Stimulated activated CD4-positive, alpha-beta T cell treated with anti-CD3 and anti-CD28 coated beads, Interleukin-2, amount 100 ng/mL, for 48 hours (primary cell): ENCODE data around the gene HTRA3.

Experiments
- DNase-seq, 2 donors: peaks; one replicate each; pipeline ENCODE4 v3.0.0-alpha.2; 2020

The HTRA3 gene

DNA sequence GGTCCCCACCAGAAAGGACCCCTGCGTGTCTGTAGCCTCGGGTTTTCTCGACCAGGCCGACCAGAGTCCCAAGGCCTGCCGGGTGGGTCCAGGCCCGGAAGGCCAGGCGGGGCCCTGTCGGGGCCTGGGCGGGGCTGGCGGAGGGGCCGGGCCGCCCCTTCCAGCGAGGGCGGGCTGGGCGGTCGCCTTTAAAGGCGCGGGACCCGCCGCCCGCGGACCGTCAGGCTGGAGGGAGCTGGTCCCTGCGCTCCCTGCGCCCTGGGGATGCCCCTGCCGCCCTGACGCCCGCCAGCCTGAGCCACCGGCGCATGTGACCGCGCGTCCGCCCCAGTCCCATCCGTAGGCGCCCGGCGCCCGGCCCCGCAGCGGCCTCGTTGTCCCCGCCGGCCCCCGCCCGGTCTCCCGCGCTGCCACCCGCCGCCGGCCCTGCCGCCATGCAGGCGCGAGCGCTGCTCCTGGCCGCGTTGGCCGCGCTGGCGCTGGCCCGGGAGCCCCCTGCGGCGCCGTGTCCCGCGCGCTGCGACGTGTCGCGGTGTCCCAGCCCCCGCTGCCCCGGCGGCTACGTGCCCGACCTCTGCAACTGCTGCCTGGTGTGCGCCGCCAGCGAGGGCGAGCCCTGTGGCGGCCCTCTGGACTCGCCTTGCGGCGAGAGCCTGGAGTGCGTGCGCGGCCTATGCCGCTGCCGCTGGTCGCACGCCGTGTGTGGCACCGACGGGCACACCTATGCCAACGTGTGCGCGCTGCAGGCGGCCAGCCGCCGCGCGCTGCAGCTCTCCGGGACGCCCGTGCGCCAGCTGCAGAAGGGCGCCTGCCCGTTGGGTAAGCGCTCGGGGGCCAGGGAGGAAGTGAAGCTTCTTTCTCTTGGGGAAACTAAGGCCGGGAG is at the start of gene HTRA3:
TSS of gene HTRA3 (plus strand) at position 220 of the 883 bp plus-strand sequence. CDS start at position 435, 215 bp downstream.
- no peak for DNase-seq

DNA sequence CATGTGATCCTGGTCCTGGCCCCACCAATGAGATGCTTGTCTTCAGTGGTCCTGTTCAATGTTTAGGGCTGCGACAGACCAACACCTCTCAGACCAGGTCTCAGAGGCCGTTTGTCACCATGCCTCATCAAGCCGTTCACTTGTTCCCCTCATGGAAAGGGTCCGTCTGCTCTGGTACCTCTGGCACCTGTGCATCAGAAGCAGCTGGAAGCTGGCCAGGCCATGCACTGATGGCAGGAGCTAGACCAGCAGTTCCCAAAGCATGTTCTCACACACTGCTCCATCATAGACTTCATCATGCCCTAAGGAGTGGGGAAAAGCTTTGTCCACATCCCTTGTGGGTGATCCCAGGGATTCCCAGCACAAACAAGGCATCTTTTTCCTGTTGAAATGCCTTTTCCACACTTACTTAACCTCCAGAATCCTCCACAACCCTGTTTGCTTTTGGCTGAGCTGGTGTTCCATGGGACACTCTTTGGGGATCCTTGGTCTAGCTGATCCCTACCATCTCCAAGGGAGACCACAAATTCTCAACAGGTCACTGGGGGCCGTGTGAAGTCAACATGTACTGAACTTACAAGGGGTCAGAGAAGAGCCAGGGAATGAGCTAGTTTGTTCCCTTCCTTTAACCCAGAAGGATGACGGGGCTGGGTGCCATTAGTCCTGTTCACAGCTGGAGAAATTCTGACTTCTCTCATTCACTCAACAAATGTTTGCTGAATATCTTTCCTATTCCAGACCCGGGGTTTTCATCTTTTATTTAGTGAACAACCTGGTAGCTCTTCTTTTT is 48.7 kb upstream of the HTRA3 start:
- no peak for DNase-seq

DNA sequence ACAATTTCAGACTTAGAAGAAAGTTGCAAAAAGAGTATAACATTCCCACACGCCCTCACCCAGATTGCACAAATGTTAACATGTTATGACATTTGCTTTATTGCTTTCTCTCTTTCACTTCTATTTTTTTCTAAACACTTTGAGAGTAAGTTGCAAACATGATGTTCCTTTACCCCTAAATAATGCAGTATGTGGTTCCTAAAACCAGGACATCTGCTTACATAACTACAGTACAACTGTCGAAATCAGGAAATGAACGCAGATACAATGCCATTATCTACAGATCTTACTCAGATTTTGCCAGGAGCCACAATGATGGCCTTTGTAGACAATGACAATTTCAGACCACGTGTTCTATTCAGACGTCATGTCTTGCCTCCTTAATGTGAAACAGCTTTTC is 48.1 kb upstream of the HTRA3 start:
- DNase-seq = no peak

DNA sequence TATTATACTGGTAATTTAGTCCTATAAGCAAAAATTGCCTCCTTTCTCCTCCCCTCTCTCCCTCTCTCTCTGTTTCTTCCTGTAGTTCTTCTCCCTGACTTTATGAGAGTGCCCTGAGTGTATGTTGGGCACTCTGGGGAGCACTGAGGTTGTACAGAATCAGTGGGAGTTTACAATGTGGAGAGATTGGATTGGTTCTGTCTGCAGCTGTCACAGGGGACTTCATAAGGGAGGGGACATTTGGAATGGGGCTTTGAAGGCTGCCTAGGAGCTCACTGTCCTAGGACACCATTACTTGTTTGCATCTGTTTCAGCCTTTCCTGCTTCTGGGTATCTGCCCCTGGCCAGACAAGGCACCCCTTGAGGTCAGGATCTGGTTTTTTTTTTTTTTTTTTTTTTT is 47.6 kb upstream of the HTRA3 start:
- no peak for DNase-seq

DNA sequence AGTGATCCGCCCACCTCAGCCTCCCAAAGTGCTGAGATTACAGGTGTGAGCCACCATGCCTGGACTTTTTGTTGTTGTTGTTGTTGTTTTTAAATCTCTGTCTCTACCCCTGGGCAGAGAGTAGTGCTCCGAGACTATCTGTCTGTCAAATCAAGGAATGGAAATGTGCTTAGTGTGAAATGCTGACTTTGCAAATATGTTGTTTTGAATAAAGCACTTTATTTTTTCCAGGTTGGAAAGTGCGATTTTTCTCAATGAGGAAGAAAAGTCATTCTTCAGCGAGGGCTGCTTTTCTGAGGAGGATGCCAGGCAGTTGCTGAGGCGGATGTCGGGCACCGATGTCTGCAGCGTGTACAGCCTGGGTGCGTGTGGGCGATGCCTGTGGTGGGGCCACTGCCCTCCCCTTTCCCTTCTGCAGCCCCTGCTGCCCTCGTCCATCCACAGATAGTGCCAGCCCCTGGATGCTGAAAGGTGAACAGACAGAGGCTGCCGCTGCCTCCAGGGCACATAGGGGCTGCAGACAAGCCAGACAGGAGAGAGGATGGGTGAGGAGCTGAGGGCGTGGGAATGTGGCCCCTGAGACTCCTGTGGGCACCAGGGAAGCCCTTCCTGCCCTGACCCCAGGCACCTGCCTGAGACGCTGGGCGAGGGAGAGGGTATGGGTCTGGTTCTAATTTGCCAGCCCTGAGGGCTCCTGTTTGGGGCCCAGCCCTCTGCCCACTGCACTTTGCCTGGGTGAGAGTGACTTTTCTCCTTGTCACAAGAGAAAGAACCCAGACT is 46.8 kb upstream of the HTRA3 start:
- no peak for DNase-seq

DNA sequence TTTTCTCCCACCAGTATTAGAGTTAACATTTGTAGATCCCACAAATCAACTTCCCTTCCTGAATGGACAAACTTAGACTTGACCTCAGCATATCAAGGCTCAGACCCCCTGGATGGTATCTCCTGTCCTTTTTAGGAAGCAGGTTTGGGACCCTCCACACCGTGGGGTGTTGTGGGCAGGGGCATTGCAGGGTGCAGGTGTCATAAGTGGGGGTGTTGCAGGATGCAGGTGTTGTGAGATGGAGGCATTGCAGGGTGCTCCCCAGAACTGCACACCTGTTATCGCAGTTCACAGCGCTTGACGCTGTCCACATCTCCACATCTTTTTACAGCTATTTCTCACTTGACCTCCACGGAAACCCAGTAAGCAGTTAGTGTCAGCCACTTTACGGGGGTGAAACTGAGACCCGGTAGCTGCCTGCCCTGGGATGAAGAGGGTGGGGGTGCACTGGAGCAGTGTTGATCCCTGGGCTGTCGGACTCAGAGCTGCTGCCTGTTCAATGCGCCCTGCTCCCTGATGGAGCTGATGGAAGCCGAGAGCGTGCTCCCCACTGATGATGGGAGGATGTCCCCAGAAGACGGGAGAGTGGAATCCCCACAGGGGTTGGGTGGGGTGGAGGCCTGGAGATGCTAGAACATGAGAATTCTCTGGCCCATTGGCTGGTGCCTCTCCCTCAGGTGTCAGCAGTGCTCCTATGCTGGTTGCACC is 45.1 kb upstream of the HTRA3 start:
- no peak for DNase-seq

DNA sequence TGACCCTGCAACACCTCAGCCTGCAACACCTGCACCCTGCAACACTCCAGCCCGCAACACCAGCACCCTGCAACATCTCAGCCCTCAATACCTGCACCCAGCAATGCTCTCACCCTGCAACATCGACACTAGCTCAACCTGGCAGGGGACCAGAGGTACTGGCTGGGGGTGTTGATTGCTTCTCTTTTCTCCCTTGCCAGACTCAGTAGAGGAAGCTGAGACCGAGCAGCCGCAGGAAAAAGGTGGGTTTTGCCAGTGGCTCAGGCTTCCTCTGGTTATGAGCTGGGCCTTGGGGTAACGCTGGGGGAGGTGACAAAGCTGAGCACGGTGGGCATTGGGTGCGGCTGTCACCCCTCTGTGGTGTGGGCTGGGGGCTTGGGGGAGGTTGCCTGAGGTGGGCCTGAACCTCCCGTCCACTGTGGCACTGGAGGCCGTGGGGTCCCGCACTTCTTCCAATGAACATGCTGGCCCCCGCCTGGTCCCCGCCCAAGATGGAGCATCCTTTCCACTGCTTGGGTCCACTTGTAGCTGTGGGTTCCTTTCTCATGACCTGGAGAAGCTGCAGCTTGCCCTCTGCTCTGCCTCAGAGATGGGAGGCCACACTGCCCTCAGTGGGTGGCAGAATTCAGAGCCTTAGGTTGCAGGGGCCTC is 44.5 kb upstream of the HTRA3 start:
- DNase-seq = no peak

DNA sequence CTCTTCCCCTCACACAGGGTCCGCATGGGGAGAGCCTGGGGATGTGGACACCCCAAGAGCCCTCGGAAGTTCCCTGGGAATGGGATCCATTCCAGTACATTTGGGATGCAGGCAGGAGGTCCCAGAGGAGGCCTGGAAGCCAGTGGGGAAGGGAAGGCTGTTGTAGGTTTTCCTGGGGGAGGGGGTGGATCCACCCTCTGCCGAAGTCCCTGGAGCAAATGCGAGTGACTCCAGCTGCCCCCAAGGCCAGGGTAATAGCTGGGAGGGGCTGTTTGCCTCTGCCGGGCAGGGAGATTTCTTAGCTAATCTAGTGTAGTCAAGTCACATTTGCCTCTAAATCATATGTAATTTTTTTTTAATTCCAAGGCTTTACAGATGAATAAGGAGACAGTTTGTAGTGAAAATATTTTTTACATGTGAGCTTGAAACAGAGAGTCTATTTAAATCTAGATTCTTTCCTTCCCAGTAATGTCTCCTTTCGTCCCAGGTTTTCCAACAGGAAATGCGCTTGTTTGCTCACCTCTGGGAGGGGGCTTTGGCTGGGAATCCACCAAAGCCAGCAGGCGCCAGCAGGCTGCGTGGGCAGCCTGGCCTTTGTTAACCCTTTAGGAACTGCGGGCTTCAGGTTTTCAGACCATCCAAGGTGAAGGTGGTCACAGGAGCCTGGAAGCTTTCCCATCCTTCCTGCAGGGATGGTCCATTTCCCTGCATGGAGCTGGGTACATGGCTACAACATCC is 43.7 kb upstream of the HTRA3 start:
- DNase-seq = no peak

DNA sequence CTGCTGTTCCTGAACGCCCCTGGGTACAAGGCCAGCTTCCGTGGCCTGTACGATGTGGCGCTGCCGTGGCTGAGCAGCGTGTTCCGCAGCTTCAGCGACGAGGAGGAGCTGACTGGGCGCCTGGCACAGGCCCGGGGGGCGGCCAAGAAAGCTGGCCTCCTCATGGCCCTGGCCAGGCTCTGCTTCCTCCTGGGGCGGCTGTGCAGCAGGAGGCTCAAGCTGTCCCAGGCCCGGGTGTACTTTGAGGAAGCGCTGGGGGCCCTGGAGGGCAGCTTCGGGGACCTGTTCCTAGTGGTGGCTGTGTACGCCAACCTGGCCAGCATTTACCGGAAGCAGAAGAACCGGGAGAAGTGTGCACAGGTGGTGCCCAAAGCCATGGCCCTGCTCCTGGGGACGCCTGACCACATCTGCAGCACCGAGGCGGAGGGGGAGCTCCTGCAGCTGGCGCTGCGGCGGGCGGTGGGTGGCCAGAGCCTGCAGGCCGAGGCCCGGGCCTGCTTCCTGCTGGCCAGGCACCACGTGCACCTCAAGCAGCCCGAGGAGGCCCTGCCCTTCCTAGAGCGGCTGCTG is 42.3 kb upstream of the HTRA3 start:
- no peak for DNase-seq

DNA sequence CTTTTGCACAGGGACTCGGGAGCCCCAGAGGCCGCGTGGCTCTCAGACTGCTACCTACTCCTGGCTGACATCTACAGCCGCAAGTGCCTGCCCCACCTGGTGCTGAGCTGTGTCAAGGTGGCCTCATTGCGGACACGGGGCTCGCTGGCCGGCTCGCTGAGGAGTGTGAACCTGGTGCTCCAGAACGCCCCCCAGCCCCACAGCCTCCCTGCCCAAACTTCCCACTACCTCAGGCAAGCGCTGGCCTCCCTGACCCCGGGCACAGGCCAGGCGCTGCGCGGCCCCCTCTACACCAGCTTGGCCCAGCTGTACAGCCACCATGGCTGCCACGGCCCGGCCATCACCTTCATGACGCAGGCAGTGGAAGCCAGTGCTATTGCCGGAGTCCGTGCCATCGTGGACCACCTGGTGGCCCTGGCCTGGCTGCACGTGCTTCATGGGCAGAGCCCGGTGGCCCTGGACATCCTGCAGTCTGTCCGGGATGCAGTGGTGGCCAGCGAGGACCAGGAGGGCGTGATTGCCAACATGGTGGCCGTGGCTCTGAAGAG is 41.7 kb upstream of the HTRA3 start:
- DNase-seq = no peak

DNA sequence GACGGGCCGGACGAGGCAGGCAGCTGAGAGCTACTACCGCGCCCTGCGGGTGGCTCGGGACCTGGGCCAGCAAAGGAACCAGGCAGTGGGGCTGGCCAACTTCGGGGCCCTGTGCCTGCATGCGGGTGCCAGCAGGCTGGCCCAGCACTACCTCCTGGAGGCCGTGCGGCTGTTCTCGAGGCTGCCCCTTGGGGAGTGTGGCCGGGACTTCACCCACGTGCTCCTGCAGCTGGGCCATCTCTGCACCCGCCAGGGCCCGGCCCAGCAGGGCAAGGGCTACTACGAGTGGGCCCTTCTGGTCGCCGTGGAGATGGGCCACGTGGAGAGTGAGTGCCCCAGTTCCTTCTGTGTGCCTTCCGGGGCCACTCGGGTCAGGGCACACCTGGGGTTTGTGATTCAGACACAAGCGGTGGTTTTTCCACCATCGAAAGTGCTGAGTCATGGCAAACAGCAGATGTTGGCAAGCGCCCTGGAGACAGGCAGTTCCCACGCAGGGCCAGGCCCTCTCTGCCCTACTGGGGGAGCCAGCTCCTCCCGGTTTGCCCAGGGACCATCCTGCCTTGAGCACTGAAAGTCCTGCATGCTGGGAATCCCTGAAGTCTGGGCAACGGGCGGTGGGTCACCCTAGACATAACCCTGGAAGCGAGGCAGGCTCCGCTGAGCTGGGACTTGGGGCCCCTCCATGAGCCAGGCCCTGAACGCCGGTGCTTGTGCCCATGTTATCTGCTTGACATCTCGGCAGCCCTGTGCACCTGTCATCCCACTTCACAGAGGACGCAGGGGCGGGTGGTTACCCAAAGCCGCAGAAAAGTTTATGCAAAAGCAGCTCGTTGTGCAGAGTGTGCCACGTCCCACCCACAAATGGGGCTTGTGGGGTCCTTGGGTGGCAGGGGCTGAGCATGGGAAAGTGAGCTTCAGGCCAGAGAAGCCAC is 41.0 kb upstream of the HTRA3 start:
- peak; percentile 66 to 70 for DNase-seq

DNA sequence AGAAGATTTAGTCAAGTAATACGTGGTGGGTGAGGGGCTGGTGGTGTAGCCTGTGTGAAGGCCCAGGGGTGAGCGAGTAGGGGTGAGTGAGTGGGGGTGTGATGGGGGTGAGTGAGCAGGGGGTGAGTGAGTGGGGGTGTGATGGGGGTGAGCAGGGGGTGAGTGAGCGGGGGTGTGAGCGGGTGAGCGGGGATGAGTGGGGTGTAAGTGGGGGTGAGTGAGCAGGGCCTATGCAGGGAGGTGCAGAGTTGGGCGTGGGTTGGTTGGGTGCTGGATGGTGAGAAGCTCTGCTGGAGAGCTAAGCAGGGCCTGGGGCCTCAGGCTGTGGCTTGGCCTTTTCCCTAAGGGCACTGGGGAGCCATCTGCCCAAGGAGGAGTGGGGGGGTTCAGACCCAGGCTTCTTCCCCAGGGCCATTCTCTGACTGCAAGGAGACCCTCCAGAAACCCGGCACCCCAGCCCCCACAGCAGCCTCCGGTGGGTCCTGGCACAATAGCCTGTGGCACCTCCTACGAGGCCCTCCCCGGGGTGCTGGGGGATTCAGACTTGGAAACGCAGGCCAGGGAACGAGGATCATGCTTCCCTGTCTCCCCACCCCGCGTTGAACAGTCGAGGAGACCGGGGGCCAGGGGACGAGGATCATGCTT is 40.1 kb upstream of the HTRA3 start:
- DNase-seq = peak in 1 of 2 donors; percentile 8

DNA sequence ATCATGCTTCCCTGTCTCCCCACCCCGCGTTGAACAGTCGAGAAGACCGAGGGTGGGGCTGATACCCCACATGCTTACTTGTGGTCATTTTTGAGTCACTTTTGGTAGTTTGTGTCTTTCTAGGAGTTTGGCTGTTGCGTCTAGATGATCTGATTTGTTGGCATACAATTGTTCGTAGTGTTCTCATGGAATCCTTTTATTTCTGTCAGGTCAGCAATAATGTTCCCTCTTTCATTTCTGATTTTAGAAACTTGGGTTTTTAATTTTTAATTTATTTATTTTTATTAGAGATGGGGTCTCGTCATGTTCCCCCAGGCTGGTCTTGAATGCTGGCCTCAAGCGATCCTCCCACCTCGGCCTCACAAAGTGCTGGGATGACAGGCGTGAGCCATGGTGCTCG is 39.5 kb upstream of the HTRA3 start:
- DNase-seq = no peak

DNA sequence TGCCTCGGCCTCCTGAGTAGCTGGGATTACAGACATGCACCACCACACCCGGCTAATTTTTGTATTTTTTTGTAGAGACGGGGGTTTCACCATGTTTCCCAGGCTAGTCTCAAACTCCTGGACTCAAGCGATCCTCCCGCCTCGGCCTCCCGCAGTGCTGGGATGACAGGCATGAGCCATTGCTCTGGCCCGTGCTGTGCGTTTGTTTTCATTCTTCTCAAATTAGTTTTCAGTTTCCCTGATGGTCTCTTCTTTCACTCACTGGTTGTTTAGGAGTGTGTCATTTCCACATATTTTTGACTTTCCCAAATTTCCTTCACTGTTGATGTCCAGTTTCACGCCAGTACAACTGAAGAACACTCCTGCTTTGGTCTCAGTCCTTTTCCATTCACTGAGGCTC is 38.7 kb upstream of the HTRA3 start:
- no peak for DNase-seq

DNA sequence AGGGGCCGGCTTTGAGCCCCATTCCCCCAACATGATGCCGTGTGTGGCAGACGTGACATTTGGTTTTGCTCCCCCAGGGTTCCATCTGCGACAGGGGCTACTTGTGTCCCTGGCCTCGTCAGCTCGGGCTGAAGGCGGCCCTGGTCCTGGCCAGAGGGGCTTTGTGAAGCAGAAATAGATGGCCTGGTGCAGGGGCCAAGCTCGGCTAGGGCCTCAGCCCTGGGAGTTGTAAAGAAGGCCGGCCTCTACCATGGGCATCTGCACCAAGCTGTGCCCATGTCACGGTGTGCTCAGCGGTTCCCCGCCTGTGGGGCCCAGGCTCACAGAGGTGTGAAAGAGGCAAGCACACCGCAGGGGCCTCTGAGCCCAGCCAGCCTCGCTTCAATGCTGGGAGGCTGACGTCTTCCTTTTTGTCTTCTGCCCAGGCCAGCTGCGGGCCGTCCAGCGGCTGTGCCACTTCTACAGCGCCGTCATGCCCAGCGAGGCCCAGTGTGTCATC is 38.0 kb upstream of the HTRA3 start:
- DNase-seq = no peak

DNA sequence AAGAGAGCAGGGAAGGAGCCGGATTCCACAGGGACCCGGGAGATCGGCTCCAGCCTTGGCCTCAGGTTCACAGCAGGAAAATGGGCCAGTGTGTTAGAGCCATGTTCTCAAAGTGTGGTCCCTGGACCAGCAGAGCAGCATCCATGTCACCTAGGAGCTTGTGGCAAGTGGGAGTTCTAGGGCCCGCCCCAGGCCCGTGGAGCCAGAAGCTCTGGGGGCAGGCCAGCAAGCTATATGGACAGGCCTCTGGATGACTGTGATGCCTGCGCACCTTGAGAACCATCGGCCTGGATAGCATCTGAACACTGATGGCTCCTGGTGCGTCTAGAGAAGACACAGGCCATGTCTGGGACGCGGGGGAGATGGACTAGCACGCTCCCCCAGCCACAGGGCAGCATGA is 36.8 kb upstream of the HTRA3 start:
- no peak for DNase-seq

DNA sequence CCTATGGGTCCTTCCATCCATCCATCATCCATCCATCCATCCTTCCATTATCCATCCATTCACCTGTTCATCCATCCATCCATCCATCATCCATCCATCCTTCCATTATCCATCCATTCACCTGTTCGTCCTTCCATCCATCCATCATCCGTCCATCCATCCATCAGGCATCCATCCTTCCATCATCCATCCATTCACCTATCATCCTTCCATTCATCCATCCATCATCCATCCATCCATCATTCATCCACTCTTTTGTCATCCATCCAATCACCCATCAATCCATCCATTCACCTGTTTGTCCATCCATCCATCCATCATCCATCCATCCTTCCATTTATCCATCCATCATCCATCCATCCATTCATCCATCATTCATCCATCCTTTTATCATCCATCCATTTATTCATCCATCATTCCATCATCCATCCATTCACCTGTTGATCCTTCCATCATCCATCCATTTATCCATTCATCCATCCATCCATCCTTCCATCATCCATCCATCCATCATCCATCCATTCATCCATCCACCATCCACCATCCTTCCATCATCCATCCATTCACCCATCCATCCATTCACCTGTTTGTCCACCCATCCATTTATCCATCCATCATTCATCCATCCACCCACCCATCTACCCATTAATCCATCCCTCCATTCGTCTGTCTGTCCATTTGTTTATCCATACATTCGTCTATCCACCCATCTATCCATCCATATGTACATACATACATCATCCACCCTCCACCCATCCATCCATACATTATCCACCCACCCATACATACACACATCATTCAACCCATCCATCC is 35.7 kb upstream of the HTRA3 start:
- DNase-seq = no peak

DNA sequence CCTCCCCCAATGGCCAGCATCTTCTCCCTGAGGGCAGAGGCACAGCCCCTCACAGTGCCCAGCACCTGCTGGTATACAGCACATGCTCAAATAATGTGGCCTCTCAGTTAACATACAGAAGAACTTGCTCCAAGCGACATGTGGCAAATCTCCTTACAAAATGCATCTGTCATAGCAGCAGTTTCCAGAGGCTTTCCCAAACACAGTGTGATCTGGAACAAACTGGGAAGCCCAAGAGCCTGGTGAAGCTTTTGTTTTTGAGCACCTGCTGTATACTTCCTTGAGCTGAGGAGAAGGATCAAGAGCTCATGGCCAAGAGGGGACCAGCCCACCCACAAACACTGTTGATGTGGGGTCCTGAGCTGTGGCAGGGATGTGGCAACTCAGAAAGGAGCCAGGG is 34.8 kb upstream of the HTRA3 start:
- no peak for DNase-seq
